NCI-H1930 (cell line): ENCODE measurements around the gene IFI27.

ENCODE experiments used
- DNase-seq, 2 experiments: peaks; one replicate each; lab custom pipeline; 2025; lab: John Stamatoyannopoulos, UW

Gene IFI27

GRCh38 chr14:94125659-94126418, 15.3 kb downstream of the IFI27 start:
- DNase-seq = no peak

DNA sequence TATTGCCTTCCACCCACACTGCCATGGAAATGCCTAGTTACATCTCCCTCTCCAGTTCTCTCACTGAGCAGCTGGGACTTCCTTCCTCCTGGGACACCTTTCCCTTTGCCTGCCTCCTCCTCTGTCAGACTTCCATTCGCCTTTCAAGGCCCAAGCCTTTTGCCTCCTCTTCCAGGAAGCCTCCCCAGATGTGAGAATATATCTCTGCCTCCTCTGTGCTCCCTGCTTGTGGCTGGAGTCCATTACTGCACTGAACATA, 15.8 kb downstream of the IFI27 start:
- DNase-seq = no peak

- DNase-seq = no peak
These were observed 16.3 kb downstream of the IFI27 start for GRCh38 chr14:94126800-94127199.

DNA sequence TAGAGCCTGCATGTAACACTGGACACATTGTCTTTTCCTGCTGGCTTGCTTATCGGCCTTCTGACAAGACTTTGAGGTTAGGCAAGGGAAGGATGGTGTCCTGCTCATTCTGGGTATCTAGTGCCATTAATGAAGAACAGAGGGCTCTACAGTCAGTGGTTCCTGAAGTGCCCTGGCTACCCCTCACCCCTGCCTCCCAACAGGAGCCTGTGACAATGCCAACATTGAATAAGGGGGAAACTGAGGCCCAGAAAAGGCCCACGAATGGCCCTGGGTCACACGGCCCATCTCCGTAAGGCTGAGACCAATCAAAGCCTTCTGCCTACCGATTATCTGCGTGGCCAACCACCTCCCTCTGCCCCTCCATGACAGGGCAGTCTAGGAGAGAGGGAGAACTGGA, 16.8 kb downstream of the IFI27 start:
- no peak for DNase-seq

- no peak for DNase-seq
These were observed 17.8 kb downstream of the IFI27 start for GRCh38 chr14:94128216-94128839.

DNA sequence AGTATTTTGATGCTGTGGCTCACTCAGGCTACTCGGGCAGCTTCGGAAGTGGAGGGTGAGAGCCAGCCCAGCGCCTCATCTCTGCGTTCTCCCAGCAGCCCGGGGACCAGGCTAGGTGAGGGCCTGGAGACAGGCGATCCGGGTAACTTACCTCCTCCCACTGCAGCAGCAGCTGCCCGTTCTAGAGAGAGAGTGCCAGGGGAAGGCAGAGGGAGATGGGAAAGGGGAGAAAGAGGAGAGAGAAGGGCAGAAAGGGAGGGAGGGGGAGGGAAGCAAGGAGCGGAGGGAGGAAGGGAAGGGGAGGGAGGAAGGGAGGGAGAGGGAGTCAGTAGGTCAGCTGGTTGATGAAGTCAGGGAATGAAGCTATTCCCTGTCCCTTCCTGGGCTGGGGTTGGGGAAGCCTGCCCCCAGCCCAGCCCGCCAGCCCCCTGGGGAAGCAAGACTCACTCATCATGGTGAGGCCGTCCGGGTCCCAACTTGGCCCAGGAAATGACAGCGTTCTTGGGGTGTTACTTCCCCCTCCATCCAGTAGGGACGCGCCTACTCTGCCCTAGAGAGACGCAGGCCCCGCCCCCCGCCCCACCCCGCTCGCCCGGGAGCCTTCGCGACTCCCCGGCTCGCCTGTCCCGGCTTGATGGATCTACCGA, 18.7 kb downstream of the IFI27 start, which contains the start of gene IFI27L2:
Gene IFI27L2 (minus strand): TSS at position 494 of the 647 bp plus-strand sequence. CDS start 40 bp downstream, at position 454.
- peak; percentile 51 to 55 for DNase-seq

DNA sequence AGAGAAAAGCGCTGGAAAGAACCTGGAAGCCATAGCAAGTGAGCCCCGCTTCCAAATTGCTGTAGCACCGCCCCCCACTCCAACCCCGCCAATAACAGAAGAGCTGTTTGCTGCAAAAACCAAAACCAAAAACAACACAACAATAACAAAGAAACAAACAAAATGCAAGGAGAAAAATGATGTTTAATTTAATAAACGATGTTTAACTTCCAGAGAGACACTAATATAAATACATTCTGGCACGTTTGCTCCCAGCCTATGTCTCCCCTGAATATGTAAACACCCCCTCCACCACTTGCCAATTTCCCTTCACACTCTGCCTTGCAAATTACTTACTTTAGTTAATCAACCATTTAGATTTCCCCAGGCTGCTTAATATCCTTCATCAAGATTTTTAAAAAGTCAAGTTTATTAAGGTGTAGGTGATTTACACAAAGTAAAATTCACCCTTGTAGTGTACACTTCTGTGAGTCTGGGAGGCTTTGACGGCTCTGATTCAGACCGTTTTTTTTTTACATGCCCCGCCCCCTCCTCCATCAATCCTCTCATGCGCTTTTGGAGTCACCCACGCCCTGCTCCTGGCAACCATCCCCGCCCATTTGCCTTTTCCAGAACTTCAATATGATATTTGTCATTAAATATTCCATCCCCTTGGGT, 19.4 kb downstream of the IFI27 start:
- peak; percentile 8 to 12 for DNase-seq

- peak in 1 of 2 experiments; percentile 45 for DNase-seq
These were observed 21.9 kb downstream of the IFI27 start for GRCh38 chr14:94132285-94132887.

- no peak for DNase-seq
These were observed 24.9 kb downstream of the IFI27 start for GRCh38 chr14:94135476-94135875.

DNA sequence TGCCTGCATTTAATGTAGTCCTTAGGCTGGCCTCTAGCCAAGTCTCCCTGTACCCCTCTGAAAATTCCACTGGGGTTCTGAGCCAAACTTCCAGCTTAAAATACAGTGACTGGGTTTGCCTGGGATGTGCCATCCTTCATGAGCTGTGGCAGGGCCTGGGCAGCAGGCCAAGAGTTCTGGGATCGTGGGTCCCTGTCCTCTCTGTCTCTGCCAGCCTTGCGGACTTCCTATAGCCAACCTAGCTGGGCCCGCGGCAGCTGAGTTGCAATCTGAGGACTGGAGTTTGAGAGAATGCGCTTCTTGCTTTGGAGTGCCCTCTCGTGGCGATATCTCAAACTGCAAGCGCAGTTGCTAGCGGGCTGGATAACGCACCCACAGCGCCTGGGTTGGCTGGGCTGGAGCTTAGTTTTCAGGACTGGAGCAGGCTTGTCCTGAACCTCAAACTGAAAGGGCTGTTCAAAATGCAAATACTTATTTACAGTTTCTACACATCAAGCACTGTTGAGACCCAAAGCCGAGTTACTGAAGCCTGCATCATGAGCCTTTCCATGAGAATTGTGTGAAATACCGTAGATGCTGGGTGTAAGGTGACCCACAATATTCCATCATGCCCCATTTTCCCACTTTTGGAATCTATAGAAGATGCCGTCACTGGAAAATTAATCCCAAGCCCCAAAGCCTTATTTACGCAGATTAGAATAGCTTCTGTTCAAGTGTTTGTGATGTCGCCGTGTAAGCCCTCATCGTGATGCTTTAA, 26.2 kb downstream of the IFI27 start:
- peak; percentile 22 to 63 for DNase-seq

- DNase-seq = no peak
These were observed 27.7 kb downstream of the IFI27 start for GRCh38 chr14:94138251-94138650.

DNA sequence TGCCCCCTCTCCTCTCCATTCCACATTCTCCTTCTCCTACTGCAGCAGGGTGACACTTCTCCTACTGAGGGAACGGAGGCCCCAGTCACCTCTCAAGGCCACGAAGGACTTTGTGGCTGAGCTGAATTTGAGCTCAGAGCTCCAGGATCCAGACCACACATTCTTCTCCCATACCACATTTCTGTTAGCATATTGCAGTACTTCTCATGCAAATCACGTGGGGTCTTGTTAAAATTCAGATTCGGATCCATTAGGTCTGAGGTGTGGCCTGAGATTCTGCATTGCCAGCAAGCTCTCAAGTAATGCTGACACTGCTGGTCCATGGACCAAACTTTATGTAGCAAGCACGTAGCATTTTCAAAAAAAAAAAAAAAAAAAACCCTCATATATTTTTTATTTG, 28.5 kb downstream of the IFI27 start:
- no peak for DNase-seq

DNA sequence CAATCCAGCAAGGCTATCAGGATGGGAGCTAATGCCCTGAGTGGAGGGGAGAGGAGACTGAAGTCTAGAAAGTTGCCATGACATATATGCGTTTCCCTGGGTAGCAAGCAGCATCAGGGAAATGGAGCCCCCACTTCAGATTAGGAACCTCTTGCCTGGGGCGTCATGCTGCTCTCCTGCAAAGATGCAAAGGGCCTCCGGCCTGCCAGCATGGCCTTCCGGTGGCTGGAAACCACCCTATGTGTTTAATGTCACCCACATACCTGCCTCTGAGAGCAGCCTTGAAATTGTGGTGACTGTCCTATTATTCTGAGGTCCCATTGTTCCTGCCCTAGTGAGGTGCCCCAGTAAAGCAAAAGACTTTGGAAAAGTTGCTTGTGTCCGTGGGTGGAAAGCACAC, 28.9 kb downstream of the IFI27 start:
- DNase-seq = no peak

GRCh38 chr14:94142247-94142646, 31.7 kb downstream of the IFI27 start:
- no peak for DNase-seq

- DNase-seq = no peak
These were observed 32.3 kb downstream of the IFI27 start for GRCh38 chr14:94142836-94143235.

- DNase-seq = no peak
These were observed 32.7 kb downstream of the IFI27 start for GRCh38 chr14:94143239-94143638.

- DNase-seq = no peak
These were observed 33.2 kb downstream of the IFI27 start for GRCh38 chr14:94143711-94144110.

DNA sequence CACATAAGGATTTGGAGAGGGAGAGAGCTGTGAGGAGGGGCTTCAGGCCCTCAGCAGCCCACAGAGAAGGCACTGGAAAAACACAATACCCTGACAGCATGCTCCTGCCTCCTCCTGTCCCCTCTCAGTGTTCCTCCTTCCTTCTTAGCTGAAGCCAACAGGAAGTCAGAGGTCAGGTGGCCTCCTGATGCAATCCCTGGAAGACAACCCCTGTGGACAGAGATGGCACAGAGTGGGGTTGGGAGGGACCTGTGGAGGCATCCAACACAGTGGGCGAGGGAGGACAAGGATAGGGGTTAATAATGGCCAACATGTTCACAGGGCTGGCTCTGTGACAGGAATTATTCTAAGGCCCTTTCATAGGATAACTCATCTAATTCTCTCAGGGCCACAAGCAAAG, 34.2 kb downstream of the IFI27 start:
- no peak for DNase-seq

GRCh38 chr14:94145902-94146527, 35.5 kb downstream of the IFI27 start:
- no peak for DNase-seq

- no peak for DNase-seq
These were observed 42.1 kb downstream of the IFI27 start for GRCh38 chr14:94152676-94153075.

DNA sequence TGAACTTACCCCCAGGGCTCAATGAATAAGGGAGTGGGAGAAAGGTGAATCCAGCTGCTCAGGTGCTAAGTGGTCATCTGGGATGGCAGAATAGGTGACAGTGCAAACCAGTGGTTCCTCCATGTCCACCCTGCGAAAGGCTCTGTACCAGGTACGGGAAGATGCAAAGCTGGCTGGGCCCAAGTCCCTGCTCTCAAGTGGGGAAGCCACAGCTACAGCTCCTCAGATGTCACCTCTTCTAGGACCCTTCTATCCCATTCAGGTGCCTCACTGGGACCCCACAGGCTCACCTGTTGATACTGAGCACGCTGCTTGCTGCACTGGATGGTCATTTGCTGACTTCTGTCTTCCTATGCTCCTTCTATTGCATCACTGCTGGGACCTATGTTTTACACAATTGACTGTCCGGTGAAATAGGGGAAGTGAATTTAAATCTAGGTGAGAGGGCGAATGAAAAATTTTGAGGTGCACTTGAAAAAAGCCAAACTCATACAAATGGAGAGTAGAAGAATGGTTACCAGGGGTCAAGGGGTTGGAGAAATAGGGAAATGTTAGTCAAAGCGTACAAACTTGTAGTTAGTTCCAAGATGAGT, 43.3 kb downstream of the IFI27 start:
- no peak for DNase-seq
